NCI-H460 (cell line): Measurements from ENCODE around the gene KDM3B. TPM values are rescaled to one million over a fixed set of nuclear protein-coding genes. Genes with fewer than 3 reads are reported as not detected.
"Not testable (repeated sequence)": the region's sequence is repeated elsewhere in the genome, so short reads cannot be mapped to it uniquely, and the experiment has no call there.

Experiments used
- DNase-seq: peaks from one replicate; pipeline ENCODE4 v3.0.0-alpha.2; 2016; ENCODE audit warnings: low read depth; ENCODE audit errors: extremely low read depth
- polyA plus RNA-seq: library from polyadenylated mRNA; depleted of rRNA; stranded (reverse); fragments of >200 nt; gene quantifications from 2 replicates; pipeline ENCODE4 v1.2.3, GENCODE V29; 2014; cell fraction: nucleus; rRNA removed
- total RNA-seq: library from RNA; depleted of rRNA; stranded (reverse); fragments of >200 nt; shearing (Covaris generic); gene quantifications from 2 replicates; pipeline ENCODE4 v1.2.3, GENCODE V29; 2014; rRNA removed

The KDM3B gene, protein sequence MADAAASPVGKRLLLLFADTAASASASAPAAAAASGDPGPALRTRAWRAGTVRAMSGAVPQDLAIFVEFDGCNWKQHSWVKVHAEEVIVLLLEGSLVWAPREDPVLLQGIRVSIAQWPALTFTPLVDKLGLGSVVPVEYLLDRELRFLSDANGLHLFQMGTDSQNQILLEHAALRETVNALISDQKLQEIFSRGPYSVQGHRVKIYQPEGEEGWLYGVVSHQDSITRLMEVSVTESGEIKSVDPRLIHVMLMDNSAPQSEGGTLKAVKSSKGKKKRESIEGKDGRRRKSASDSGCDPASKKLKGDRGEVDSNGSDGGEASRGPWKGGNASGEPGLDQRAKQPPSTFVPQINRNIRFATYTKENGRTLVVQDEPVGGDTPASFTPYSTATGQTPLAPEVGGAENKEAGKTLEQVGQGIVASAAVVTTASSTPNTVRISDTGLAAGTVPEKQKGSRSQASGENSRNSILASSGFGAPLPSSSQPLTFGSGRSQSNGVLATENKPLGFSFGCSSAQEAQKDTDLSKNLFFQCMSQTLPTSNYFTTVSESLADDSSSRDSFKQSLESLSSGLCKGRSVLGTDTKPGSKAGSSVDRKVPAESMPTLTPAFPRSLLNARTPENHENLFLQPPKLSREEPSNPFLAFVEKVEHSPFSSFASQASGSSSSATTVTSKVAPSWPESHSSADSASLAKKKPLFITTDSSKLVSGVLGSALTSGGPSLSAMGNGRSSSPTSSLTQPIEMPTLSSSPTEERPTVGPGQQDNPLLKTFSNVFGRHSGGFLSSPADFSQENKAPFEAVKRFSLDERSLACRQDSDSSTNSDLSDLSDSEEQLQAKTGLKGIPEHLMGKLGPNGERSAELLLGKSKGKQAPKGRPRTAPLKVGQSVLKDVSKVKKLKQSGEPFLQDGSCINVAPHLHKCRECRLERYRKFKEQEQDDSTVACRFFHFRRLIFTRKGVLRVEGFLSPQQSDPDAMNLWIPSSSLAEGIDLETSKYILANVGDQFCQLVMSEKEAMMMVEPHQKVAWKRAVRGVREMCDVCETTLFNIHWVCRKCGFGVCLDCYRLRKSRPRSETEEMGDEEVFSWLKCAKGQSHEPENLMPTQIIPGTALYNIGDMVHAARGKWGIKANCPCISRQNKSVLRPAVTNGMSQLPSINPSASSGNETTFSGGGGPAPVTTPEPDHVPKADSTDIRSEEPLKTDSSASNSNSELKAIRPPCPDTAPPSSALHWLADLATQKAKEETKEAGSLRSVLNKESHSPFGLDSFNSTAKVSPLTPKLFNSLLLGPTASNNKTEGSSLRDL (N-terminal part only)
- total RNA-seq: 34.6 and 40.0 TPM in 2 replicates
- polyA plus RNA-seq: 30.6 and 34.0 TPM in 2 replicates

GRCh38 chr5:138352071-138352721 lies at the start of gene KDM3B:
Gene KDM3B, plus strand, starts transcription at chr5:138352685. Its CDS starts 111 bp downstream, at chr5:138352796.
- DNase-seq: peak; percentile 86

- no peak for DNase-seq
These were observed 49.1 kb upstream of the KDM3B start for GRCh38 chr5:138303372-138303771.

DNA sequence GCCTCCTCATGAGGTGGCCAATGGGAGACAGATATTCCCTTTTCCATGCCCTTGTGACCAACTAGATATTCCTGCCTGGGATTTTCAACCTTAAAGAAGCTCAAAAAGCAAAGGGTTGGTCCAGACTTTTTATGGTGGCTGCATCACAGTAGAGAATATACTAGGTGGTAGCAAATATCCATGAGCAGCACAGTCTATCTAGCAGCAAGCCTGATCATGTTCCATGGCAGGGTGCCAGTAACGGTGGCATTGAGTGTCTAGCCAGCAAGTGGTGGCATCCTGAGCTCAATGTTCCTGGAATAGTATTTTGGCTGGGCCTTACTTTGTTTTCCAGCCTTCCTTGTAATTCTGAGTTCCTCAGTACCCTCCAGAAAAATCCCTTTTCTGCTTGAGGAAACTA lies 46.7 kb upstream of the KDM3B start:
- no peak for DNase-seq

GRCh38 chr5:138315751-138316278 lies 36.7 kb upstream of the KDM3B start:
- DNase-seq: no peak

- no peak for DNase-seq
These were observed 36.1 kb upstream of the KDM3B start for GRCh38 chr5:138316355-138316754.

GRCh38 chr5:138318211-138318610 lies 34.3 kb upstream of the KDM3B start:
- not testable (repeated sequence) for DNase-seq

DNA sequence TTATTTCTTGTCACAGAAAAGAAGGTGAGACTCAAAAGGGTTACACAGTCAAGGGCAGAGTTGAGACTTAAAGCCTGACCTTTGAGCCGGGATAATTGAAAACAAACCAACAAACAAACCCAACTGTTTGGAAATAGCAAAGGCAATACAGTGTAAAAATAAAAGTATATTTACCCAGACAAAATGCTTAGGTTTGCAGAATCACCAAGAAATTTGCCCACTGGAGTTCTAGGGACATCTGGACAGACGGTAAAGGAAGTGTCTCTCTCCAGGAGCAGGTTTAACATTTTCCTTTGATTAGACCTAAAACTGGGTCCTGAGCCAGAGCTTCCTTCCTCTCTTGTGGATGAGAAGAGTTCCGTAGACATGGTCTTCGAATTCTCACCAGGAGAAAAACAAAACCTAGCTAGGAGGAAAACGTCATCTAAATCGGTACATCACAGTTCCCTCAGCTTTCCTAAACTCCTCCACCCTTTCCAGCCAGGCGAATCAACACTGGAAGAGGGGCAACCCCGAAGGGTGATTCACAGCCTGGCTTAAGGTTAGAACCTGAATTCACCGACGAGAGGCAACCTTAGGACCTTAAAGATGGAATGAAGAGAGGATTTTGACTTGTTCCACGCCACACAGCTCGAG lies 21.6 kb upstream of the KDM3B start:
- no peak for DNase-seq

DNA sequence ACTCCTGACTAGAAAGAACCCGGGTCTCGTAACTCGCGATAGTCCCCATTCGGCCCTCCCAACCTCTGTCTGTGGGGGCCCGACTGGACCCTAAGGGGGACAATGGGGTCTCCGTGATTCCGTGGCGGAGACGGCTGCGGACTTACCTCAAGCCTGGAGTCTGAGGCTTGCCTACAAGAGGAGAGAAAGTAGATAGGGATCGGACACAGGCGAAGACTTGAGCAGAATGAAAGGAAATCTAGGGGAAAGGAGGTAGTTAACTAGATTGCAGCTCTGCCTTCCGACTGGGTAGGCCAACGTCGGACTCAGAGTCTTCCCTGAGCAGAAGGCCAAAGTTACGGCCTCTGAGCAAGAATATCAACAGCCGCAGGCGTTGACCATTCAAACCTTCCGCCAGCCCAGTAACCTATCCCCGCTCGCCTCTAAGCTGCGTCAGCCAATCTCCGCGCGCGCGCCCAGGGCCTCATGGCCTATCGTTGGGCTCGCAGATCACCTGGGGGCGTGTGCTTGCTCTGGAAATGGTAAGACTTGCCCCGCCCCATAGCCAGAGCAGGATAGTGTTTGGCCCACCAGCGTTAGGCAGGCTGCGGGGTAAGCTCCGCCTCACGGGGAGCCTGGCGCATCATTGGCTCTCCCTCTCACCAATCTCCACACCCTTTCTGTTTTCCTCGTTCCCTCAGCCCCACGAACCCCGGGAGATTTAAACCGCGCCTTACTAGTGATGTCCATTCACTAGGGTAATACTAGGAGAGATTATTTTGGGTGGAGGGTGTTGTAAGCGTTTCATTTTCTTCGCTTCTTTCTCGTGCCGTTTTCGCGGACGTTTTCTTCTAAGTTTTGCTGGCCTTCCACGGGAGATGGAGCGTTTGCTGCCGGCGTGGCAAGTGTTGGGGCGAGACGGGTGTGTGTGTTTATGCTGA lies 20.8 kb upstream of the KDM3B start, which contains the start of gene CDC25C:
Gene CDC25C (minus strand): TSS at position 356 of the 920 bp plus-strand sequence. CDS start 624 bp downstream, outside the sequence.
- peak; percentile 99 for DNase-seq

GRCh38 chr5:138334867-138335447 lies 17.5 kb upstream of the KDM3B start:
- DNase-seq: no peak

DNA sequence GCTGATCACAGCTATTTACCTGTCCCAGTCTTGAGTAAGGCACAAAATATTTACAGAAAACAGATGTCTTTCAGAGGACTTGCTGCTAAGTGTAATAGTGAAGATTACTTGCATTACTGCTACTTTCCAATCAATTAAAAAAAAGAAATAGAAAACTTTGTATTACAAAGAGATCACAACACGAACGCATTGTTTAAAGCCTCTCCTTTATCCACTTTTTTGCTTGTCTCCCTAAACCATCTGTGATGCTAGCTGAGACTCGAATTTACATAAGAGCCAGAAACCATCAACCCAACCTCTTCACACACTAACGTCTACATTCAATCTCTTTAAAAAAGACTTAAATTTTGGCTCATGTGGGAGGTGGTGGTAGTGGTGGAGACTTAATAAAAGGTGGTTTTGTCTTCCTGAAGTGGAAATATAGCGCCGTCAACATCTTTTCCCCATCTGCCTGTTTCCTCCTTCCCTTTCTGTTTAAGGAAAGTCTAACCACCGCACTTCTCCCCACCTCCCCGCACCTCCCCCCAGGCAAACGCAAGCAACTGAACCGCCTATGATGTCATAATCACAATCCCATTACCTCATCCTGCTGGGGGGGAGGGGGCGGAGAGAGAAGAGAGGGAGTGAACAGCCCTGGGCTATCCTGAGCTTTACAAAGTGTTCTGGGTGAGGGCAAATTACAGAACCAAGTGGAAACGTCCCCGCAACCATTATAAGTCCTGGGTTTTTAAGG lies 15.4 kb upstream of the KDM3B start:
- DNase-seq: peak; percentile 73

DNA sequence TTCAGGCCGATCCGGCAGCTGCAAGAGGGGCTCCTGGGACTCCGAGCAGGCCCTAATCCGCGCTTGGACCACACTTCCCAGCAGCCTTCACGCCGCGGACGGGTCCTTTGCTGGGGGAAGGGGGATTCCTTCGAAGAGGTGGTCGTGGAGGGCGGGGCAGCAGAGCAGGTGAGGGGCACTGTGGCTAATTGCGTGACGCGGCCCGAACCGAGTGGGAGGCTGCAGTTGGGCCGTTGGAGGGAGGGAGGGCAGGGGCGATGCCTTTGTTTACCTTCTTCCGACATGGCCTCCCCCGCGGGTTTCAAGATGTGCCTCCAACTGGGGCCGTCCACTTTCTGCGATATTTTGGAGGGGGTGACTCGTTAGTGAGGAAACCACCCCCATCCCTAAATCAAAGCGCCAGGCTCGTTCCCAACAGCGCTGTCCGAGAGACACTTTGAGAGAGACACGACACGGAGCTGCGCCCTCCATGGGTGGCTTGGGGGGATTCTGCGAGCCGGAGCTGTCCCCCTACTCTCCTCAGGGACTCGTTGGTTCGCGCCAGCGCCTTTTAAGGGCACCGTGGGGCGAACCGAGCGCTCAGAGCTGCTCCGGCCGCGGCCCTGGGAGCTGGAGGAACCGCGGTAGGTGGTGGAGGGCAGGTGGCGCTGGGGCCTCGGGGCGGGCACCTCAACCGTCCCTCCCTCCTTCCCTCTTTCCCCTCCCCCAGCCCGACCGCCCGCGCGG lies 14.6 kb upstream of the KDM3B start, which contains the start of gene FAM53C:
Gene FAM53C (plus strand): TSS at position 582 of the 726 bp plus-strand sequence. CDS start 3,070 bp downstream, outside the sequence.
- DNase-seq: peak; percentile 91

- DNase-seq: no peak
These were observed 13.9 kb upstream of the KDM3B start for GRCh38 chr5:138338411-138339090.

GRCh38 chr5:138339091-138339456 lies 13.4 kb upstream of the KDM3B start:
- no peak for DNase-seq

DNA sequence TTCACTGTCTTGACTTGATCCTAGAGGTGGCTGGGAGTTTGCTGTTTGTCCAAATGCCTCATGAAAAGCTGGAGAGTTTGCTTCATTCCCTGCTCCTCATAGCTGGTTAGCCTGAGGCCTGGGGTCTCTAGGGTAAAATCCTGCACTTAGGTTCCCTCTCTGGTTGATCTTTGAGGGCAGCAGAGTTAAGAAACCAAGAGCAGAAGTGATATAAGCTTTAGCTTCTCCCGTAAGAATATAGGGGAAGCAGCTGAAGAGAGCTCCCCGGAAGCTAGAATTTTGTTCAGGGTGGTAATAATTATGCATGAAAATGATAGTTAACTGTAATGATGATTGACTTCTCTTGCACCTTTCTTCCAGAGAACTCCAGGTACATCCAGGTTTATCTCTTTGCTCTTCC lies 13.0 kb upstream of the KDM3B start:
- DNase-seq: no peak

DNA sequence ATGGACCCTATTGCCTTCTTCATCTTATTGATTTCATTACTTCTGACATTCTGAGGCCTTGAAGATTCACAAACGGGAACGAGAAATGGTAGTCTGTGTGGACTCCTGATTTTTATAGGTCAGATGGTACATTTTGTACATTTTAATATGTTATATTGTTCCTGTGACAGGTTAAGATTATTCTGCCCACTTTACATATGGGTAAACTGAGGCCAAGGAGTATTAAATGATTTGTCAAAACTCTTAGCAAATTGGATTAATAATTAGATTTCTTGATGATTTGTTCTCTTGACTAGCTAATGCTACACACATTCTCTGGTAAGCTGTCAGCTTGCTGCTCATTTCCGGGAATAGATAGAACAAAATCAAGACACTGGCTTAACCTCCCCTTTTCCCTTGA lies 12.5 kb upstream of the KDM3B start:
- no peak for DNase-seq
